HG03280 (cell line): ENCODE measurements around the gene LOC128125822.
"Not testable (repeated sequence)": the region's sequence is repeated elsewhere in the genome, so short reads cannot be mapped to it uniquely, and the experiment has no call there.

ENCODE experiments used
- ATAC-seq: cut with Tn5 transposase; IDR thresholded peaks from one replicate; pipeline ENCODE4 v1.9.1; 2021; ENCODE audit warnings: mild to moderate bottlenecking, moderate library complexity; ENCODE audit not compliant: unreplicated experiment

Gene LOC128125822

GRCh38 chr6:63581355-63582013 is 9.2 kb downstream of the LOC128125822 start:
- ATAC-seq: no peak

- ATAC-seq: no peak
Measured at GRCh38 chr6:63582579-63583231, 10.4 kb downstream of the LOC128125822 start.

GRCh38 chr6:63584125-63584514 is 11.8 kb downstream of the LOC128125822 start:
- no peak for ATAC-seq

GRCh38 chr6:63584566-63584965 is 12.3 kb downstream of the LOC128125822 start:
- no peak for ATAC-seq

- not testable (repeated sequence) for ATAC-seq
Measured at GRCh38 chr6:63585652-63586051, 13.4 kb downstream of the LOC128125822 start.

GRCh38 chr6:63589952-63590411 is 17.7 kb downstream of the LOC128125822 start:
- no peak for ATAC-seq

- no peak for ATAC-seq
Measured at GRCh38 chr6:63592886-63593285, 20.6 kb downstream of the LOC128125822 start.

GRCh38 chr6:63597141-63598048 is 25.1 kb downstream of the LOC128125822 start:
- ATAC-seq: no peak

GRCh38 chr6:63598049-63599036 is 26.1 kb downstream of the LOC128125822 start:
- peak; percentile 100 for ATAC-seq

GRCh38 chr6:63599243-63599642 is 27.0 kb downstream of the LOC128125822 start:
- ATAC-seq: no peak

GRCh38 chr6:63600136-63600535 is 27.9 kb downstream of the LOC128125822 start:
- ATAC-seq: no peak

- ATAC-seq: no peak
Measured at GRCh38 chr6:63609231-63609630, 37.0 kb downstream of the LOC128125822 start.

- ATAC-seq: no peak
Measured at GRCh38 chr6:63610944-63611343, 38.7 kb downstream of the LOC128125822 start.

GRCh38 chr6:63611560-63611959 is 39.3 kb downstream of the LOC128125822 start:
- ATAC-seq: no peak

GRCh38 chr6:63615590-63615989 is 43.3 kb downstream of the LOC128125822 start:
- no peak for ATAC-seq
